ENCODE results near the gene EVL.

- TF ChIP-seq GATA2 (IDR thresholded peaks at IDR 0.05; ENCODE audit: low read depth, low read length) (no peak), GATA3 (IDR thresholded peaks at IDR 0.05; ENCODE audit: low read depth, low read length) (no peak)
These were observed 83.9 kb downstream of the EVL start for GRCh38 chr14:100148837-100149731.
